Osteoblast (primary cell): ENCODE results near the gene FXYD1. TPM values are rescaled to one million over a fixed set of nuclear protein-coding genes. Genes with fewer than 3 reads are reported as not detected.

ENCODE experiments used
- DNase-seq: peaks from one replicate; pipeline ENCODE4 v3.0.0; 2011; ENCODE audit warnings: low spot score, mixed read lengths; ENCODE audit not compliant: insufficient read length; ENCODE audit errors: missing footprints
- H2AFZ ChIP-seq: 2 replicates; pipeline ENCODE4 v1.6.0; 2011; ENCODE audit warnings: mild to moderate bottlenecking, low read length
- H3K27ac ChIP-seq: 2 replicates; pipeline ENCODE4 v1.5.1; 2011; ENCODE audit warnings: mild to moderate bottlenecking, low read depth, low read length, moderate library complexity
- H3K27me3 ChIP-seq: 2 replicates; pipeline ENCODE4 v1.6.0; 2012; ENCODE audit warnings: mild to moderate bottlenecking, control low read depth, inconsistent platforms, low read length, moderate library complexity; ENCODE audit not compliant: insufficient read depth
- H3K36me3 ChIP-seq: 2 replicates; pipeline ENCODE4 v1.5.1; 2011; ENCODE audit warnings: mild to moderate bottlenecking, low read length, control low read depth, moderate library complexity; ENCODE audit not compliant: insufficient read depth
- H3K4me1 ChIP-seq: 2 replicates; pipeline ENCODE4 v1.5.1; 2011; ENCODE audit warnings: mild to moderate bottlenecking, low read length, control low read depth, moderate library complexity; ENCODE audit not compliant: insufficient read depth
- H3K4me2 ChIP-seq: 2 replicates; pipeline ENCODE4 v1.6.0; 2011; ENCODE audit warnings: mild to moderate bottlenecking, low read length; ENCODE audit not compliant: insufficient read depth
- H3K4me3 ChIP-seq: fragments of 200-600 bp; sonication (generic); 3 replicates; pipeline ENCODE4 v1.5.1; 2012; ENCODE audit warnings: mild to moderate bottlenecking, low read length, inconsistent platforms; ENCODE audit not compliant: insufficient read depth
- H3K79me2 ChIP-seq: 2 replicates; pipeline ENCODE4 v1.6.0; 2012; ENCODE audit warnings: mild to moderate bottlenecking, low read length, control low read depth, inconsistent platforms; ENCODE audit not compliant: insufficient read depth
- H3K9me3 ChIP-seq: 2 replicates; pipeline ENCODE4 v1.5.1; 2011; ENCODE audit warnings: low read depth, low read length, control low read depth
- H4K20me1 ChIP-seq: 2 replicates; pipeline ENCODE4 v1.6.0; 2012; ENCODE audit warnings: mild to moderate bottlenecking, low read length, control low read depth; ENCODE audit not compliant: insufficient read depth
- total RNA-seq: library from RNA; depleted of rRNA; stranded (reverse); fragments of >200 nt; gene quantifications from 2 replicates; pipeline ENCODE4 v1.2.3, GENCODE V29; 2012
- TF ChIP-seq, protein P1 (sequence below): IDR thresholded peaks from 2 replicates; pipeline ENCODE4 v1.5.1; 2011; ENCODE audit warnings: mild to moderate bottlenecking, low read depth, low read length, moderate library complexity; ENCODE audit errors: extremely low read depth

The FXYD1 gene
- total RNA-seq, 1 donor: not detected

DNA sequence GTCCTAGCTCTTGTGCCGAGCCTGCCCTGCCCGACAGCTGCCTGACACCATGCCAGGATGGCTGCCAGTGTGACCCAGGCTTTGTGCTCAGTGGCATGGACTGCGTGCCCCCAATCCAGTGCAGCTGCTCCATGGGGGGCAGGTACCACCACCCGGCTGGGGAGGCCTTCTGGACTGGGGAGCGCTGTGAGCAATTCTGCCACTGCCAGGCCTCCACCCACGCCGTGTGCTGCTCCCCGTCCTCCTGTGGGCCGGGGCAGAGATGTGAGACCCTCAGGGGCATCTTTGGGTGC lies 32.4 kb upstream of the FXYD1 start:
- Histone ChIP-seq H3K79me2 (no peaks in the 10 kb centered on the region), H3K4me3 (no peak overlapping the region), H2AFZ (no peak overlapping the region), H4K20me1 (no peaks in the 10 kb centered on the region), H3K9me3 (no peaks in the 10 kb centered on the region), H3K4me1 (peaks cover 2% of the 10 kb centered on the region), H3K4me2 (no peak overlapping the region), H3K27me3 (no peaks in the 10 kb centered on the region), H3K36me3 (no peaks in the 10 kb centered on the region), H3K27ac (no peak overlapping the region)
- DNase-seq: peak; percentile 32
- TF ChIP-seq, protein P1, sequence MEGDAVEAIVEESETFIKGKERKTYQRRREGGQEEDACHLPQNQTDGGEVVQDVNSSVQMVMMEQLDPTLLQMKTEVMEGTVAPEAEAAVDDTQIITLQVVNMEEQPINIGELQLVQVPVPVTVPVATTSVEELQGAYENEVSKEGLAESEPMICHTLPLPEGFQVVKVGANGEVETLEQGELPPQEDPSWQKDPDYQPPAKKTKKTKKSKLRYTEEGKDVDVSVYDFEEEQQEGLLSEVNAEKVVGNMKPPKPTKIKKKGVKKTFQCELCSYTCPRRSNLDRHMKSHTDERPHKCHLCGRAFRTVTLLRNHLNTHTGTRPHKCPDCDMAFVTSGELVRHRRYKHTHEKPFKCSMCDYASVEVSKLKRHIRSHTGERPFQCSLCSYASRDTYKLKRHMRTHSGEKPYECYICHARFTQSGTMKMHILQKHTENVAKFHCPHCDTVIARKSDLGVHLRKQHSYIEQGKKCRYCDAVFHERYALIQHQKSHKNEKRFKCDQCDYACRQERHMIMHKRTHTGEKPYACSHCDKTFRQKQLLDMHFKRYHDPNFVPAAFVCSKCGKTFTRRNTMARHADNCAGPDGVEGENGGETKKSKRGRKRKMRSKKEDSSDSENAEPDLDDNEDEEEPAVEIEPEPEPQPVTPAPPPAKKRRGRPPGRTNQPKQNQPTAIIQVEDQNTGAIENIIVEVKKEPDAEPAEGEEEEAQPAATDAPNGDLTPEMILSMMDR: no peak

DNA sequence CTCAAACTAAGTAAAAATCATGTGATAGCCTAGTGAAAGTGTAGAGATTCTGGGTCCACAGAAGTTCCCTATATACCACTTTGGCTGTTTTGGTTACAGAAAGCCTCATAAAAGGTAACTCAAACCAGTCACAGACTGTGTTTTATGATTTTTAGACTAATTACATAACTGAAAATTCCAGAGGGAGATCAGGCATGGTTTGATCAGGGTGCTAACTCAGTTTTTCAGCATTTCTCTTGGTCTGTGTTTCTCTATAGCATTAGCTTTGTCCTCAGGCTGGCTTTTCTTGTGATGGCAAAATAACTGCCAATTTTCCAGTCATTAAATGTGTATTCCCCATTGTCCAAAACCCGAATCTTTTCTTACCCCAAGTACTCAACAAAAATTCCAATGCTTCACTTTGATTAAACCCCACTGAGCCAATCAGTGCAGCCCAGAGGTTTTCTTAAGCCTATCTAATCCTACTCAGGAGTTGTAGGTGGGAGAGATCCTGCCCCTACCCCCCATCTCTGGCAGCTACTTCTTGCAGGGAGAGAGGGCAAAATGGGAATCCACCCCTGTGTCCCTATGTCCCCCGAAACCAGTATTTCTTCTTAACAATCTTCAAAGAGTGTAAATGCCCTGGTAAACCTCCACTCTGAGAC lies 31.6 kb upstream of the FXYD1 start:
- TF ChIP-seq, protein P1: no peak
- Histone ChIP-seq H2AFZ (no peak overlapping the region), H3K79me2 (no peaks in the 10 kb centered on the region), H3K4me3 (no peak overlapping the region), H3K27ac (no peak overlapping the region), H3K4me2 (no peak overlapping the region), H3K36me3 (no peaks in the 10 kb centered on the region), H3K27me3 (no peaks in the 10 kb centered on the region), H3K4me1 (peaks cover 2% of the 10 kb centered on the region), H4K20me1 (no peaks in the 10 kb centered on the region), H3K9me3 (no peaks in the 10 kb centered on the region)
- DNase-seq: peak; percentile 77

DNA sequence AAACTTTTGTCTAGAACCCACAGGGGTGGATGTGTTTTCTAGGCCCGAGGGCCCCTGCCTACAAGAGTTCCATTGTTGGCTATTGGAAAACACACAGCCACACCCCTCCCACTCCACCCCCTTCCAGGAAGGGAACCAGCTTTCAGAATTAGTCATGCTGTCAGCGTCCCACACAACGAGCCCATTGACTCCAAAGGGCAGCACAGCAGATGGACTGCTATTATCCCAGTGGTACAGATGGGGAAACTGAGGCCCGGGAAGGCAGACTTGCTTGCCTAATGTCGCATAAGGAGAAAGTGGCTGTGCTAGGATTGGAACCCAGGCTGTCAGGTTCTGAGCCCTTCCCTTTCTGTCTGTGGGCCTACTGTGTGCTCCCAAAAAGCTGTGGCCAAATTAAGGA lies 31.1 kb upstream of the FXYD1 start:
- no peak overlapping the region for H3K4me2 ChIP-seq
- no peaks in the 10 kb centered on the region for H4K20me1 ChIP-seq
- H3K27me3 ChIP-seq: no peaks in the 10 kb centered on the region
- H3K27ac ChIP-seq: no peak overlapping the region
- no peaks in the 10 kb centered on the region for H3K79me2 ChIP-seq
- peaks cover 2% of the 10 kb centered on the region for H3K4me1 ChIP-seq
- no peaks in the 10 kb centered on the region for H3K9me3 ChIP-seq
- H2AFZ ChIP-seq: no peak overlapping the region
- H3K4me3 ChIP-seq: no peak overlapping the region
- TF ChIP-seq, protein P1: no peak
- peak; percentile 90 for DNase-seq
- no peaks in the 10 kb centered on the region for H3K36me3 ChIP-seq

DNA sequence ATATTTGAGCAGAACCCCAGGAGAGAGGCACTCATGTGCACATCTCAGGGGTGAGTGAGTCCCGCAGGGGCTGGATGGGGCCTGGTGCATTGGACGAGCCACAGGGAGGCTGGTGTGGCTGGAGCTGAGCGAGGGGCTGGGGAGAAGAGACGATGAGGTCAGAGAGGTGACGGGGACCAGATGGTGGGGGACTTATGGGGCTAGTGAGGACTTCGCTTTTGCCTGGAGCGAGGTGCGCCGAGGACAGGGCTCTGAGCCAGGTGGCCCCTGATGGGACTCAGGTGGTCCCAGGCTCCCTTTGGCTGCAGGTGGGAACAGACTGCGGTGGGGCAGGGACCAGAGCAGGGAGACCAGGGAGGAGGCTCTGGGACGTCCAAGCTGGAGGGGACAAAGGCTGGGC lies 29.9 kb upstream of the FXYD1 start:
- no peaks in the 10 kb centered on the region for H3K79me2 ChIP-seq
- no peak overlapping the region for H3K4me2 ChIP-seq
- no peak overlapping the region for H2AFZ ChIP-seq
- H3K36me3 ChIP-seq: no peaks in the 10 kb centered on the region
- TF ChIP-seq, protein P1: no peak
- H3K9me3 ChIP-seq: no peaks in the 10 kb centered on the region
- H3K27me3 ChIP-seq: no peaks in the 10 kb centered on the region
- H4K20me1 ChIP-seq: no peaks in the 10 kb centered on the region
- H3K4me3 ChIP-seq: no peak overlapping the region
- H3K4me1 ChIP-seq: peaks cover 2% of the 10 kb centered on the region
- peak; percentile 47 for DNase-seq
- H3K27ac ChIP-seq: no peak overlapping the region
